ENCODE data around the gene PSAT1. TPM values are rescaled to one million over a fixed set of nuclear protein-coding genes. Genes with fewer than 3 reads are reported as not detected.

The PSAT1 gene
- total and polyA plus RNA-seq, 2 of the 8 experiments (the other 6 are each of a cell fraction or from before 2014, with no cell fraction given) = 204 to 341 TPM

GRCh38 chr9:78370991-78371390 is 74.1 kb downstream of the PSAT1 start:
- H3K27ac ChIP-seq (ENCODE audit: low read depth, low read length) = no peak overlapping the region
- no peak overlapping the region for H2BK120ac ChIP-seq (replicated peaks; ENCODE audit: low read depth, low read length)
- WGBS, 2 experiments (ENCODE audit: extremely low coverage in 1 of 2, insufficient coverage in 1 of 2, insufficient read length in 1 of 2, insufficient replicate concordance in 2 of 2, low coverage in 1 of 2, low lambda C conversion rate in 2 of 2, missing lambda C conversion rate in 1 of 2) = 90% methylated on average over 7 of the region's 7 CpGs; no CpG with 5 or more reads in 1 of the 2 experiments
- H3K79me2 ChIP-seq (ENCODE audit: control insufficient read depth in 1 of 2, insufficient read depth in 2 of 2, low read length in 2 of 2) = no peaks in the 10 kb centered on the region
- no peaks in the 10 kb centered on the region for H3K79me1 ChIP-seq (ENCODE audit: low read depth, low read length)
- no peaks in the 10 kb centered on the region for H3K9me3 ChIP-seq (ENCODE audit: insufficient read depth in 2 of 2, low read depth in 1 of 2, low read length in 1 of 2)
- H2BK12ac ChIP-seq (ENCODE audit: low read depth, low read length) = no peak overlapping the region
- H2BK20ac ChIP-seq (ENCODE audit: low read length) = no peak overlapping the region
- TF ChIP-seq KDM1A (IDR thresholded peaks at IDR 0.05; ENCODE audit: borderline replicate concordance, low read length) (no peak), BRCA1 (IDR thresholded peaks at IDR 0.05; ENCODE audit: low read depth, low read length) (no peak), ATF2 (IDR thresholded peaks at IDR 0.05; ENCODE audit: low read length) (no peak), SP1 (IDR thresholded peaks at IDR 0.05; ENCODE audit: low read depth, low read length) (no peak), HDAC2 (IDR thresholded peaks at IDR 0.05; ENCODE audit: borderline replicate concordance in 1 of 2, low read depth in 2 of 2, low read length in 2 of 2) (no peak), RFX5 (IDR thresholded peaks at IDR 0.05; ENCODE audit: borderline replicate concordance, low read depth, low read length) (no peak), USF2 (IDR thresholded peaks at IDR 0.05; ENCODE audit: low read length) (no peak)
- TF ChIP-seq, protein P1, sequence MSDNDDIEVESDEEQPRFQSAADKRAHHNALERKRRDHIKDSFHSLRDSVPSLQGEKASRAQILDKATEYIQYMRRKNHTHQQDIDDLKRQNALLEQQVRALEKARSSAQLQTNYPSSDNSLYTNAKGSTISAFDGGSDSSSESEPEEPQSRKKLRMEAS (IDR thresholded peaks at IDR 0.05) = no peak
- H4K91ac ChIP-seq (replicated peaks; ENCODE audit: insufficient read length, low read length) = no peak overlapping the region
- no peak overlapping the region for H3K4me2 ChIP-seq (ENCODE audit: insufficient read depth in 1 of 2, low read depth in 2 of 2, low read length in 2 of 2)
- H3K27me3 ChIP-seq (replicated peaks in 1 of 4; ENCODE audit: control insufficient read depth in 3 of 4, extremely low read depth in 1 of 4, insufficient read depth in 3 of 4, low read length in 3 of 4) = no peaks in the 10 kb centered on the region
- H4K20me1 ChIP-seq (replicated peaks in 1 of 2; ENCODE audit: control insufficient read depth in 1 of 2, insufficient read depth in 2 of 2, low read length in 2 of 2) = peaks cover 0 to 2% of the 10 kb centered on the region in 2 experiments
- H3K4me3 ChIP-seq (ENCODE audit: extremely low read depth in 1 of 4, insufficient read depth in 2 of 4, low read depth in 3 of 4, low read length in 4 of 4) = no peak overlapping the region
- no peak overlapping the region for H3K23ac ChIP-seq (ENCODE audit: insufficient read length)
- no peak overlapping the region for H3K18ac ChIP-seq (ENCODE audit: extremely low read depth, low read length)
- H3K36me3 ChIP-seq (ENCODE audit: control insufficient read depth in 2 of 4, insufficient read depth in 4 of 4, low read length in 3 of 4) = no peaks in the 10 kb centered on the region
- no peak overlapping the region for H2AFZ ChIP-seq (ENCODE audit: low read length)
- FAIRE-seq (no peak), DNase-seq (ENCODE audit: low read depth in 1 of 2, low spot score in 2 of 2) (no peak)
- H2BK15ac ChIP-seq (ENCODE audit: low read length) = no peak overlapping the region
- H3K4me1 ChIP-seq (replicated peaks in 1 of 4; ENCODE audit: control insufficient read depth in 3 of 4, insufficient read depth in 4 of 4, low read length in 3 of 4) = peaks cover 0 to 3% (median 0%) of the 10 kb centered on the region in 4 experiments; a peak in 1 of 7 replicates
- no peak overlapping the region for H3K14ac ChIP-seq (ENCODE audit: insufficient read length)
- H4K8ac ChIP-seq (ENCODE audit: extremely low read depth, insufficient read depth, low read length) = no peak overlapping the region
- no peak overlapping the region for H4K5ac ChIP-seq (ENCODE audit: insufficient read length, low read depth, low read length)
- ChIA-PET CTCF (ENCODE audit: partially characterized antibody) (interaction anchor here (1.1 to 3.2 kb wide), 11 partner anchors 10 to 76 kb away, joined by 3 to 18 read pairs (median 5); no protein-coding TSS in a partner anchor), POLR2A (ENCODE audit: partially characterized antibody) (interaction anchor here (1.0 to 1.5 kb wide), 2 partner anchors 52 to 74 kb away, joined by 3 to 4 read pairs; partner anchors contain the start of gene PSAT1)
- no peaks in the 10 kb centered on the region for H3K23me2 ChIP-seq (ENCODE audit: low read depth, low read length)
- H3K9ac ChIP-seq (replicated peaks in 1 of 4; ENCODE audit: extremely low read depth in 1 of 4, low read depth in 3 of 4, low read length in 3 of 4) = no peak overlapping the region
- no peak overlapping the region for H3K56ac ChIP-seq (replicated peaks; ENCODE audit: insufficient read length, low read depth, low read length)
- H3K4ac ChIP-seq (replicated peaks; ENCODE audit: insufficient read length, low read depth, low read length) = no peak overlapping the region
- no peak overlapping the region for H2BK5ac ChIP-seq (ENCODE audit: low read depth, low read length)
- H2AK5ac ChIP-seq (ENCODE audit: low read depth, low read length) = no peak overlapping the region

Measured in H1 (cell line).